Spinal cord (tissue), 10 donors: ENCODE measurements around the gene OSER1. TPM values are rescaled to one million over a fixed set of nuclear protein-coding genes. Genes with fewer than 3 reads are reported as not detected.
"Not testable (repeated sequence)": the region's sequence is repeated elsewhere in the genome, so short reads cannot be mapped to it uniquely, and the experiment has no call there.

Source experiments
- DNase-seq, 6 donors: peaks; one replicate each; pipeline versions ENCODE4 v3.0.0 to v3.0.0-alpha.2; 2013 to 2015; ENCODE audit warnings: low spot score in 6 of 6, low read depth in 4 of 6
- H3K27ac ChIP-seq: one replicate; pipeline ENCODE4 v1.5.1; 2013; ENCODE audit warnings: low read depth, low read length, control low read depth
- H3K27me3 ChIP-seq: one replicate; pipeline ENCODE4 v1.6.1; 2013; ENCODE audit warnings: low read length; ENCODE audit not compliant: control insufficient read depth, insufficient read depth
- H3K36me3 ChIP-seq: one replicate; pipeline ENCODE4 v1.6.1; 2013; ENCODE audit warnings: low read length; ENCODE audit not compliant: control insufficient read depth, insufficient read depth
- H3K4me1 ChIP-seq: one replicate; pipeline ENCODE4 v1.6.1; 2013; ENCODE audit warnings: low read length; ENCODE audit not compliant: control insufficient read depth, insufficient read depth
- H3K4me3 ChIP-seq: one replicate; pipeline ENCODE4 v1.5.1; 2013; ENCODE audit warnings: low read depth, low read length, control low read depth
- H3K9me3 ChIP-seq: one replicate; pipeline ENCODE4 v1.6.1; 2013; ENCODE audit warnings: low read length; ENCODE audit not compliant: control insufficient read depth, insufficient read depth
- WGBS: methylation state at CpG from one replicate; pipeline ENCODE4 v1.1.5; 2013; ENCODE audit warnings: missing lambda C conversion rate; ENCODE audit not compliant: insufficient coverage; 5-methylcytosine and 5-hydroxymethylcytosine counted together
- polyA plus RNA-seq, 2 donors: library from polyadenylated mRNA; unstranded; fragments of 120-200 nt; gene quantifications; one replicate each; pipeline ENCODE4 v1.2.1, GENCODE V29; 2013; ENCODE audit not compliant: insufficient read length in 2 of 2
- total RNA-seq, 2 donors: library from RNA; depleted of rRNA in 1 of 2; stranded (reverse); fragments of 120-200 nt in 1 of 2; fragments of >200 nt in 1 of 2; gene quantifications; one replicate each; pipeline versions ENCODE4 v1.2.3 to v1.2.4, GENCODE V29; 2013 to 2014
- donor health status: healthy.

The OSER1 gene
- total and polyA plus RNA-seq, 4 donors: 31.4 to 38.1 (median 34.6) TPM

DNA sequence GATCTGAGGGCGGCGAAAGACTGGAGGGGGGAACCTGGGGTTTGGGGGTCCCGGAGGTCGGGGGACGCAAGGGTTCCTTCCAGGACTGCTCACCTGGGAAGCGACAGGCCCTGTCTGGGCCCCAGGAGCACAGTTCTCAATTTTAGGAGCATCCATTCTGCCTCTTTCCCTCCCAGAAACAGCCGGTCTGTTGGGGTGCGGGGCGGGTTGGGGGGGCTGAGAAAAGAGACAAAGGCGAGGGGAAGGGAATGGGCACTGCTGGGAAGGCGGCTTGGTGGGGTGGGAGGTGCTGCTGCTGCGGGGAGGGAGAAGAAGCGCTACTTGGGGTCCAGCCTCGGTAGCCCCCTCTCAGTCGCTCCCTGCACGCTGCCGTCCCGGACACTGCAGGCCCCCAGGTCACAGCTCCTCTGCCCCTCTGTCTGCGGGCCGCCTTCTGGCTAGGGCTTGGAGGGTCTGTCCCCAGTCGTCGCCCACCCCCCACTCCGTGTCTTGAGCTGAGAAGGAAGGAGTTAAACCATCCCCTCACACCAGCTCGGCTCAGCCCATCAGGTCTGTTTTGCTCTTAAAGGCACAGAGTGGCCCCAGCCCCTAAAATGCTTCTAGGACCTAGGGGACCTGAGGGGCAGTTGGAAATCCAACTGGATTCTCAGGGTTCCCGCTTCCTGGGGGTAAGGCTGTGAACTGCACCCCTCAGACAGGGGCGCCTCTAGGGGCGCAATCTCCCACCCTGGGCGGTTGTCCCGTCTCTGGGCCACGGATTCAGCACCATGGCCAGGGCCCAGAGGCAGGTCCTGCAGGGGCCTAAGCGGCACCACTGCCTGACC lies 37.2 kb upstream of the OSER1 start:
- peak overlapping the region; percentile 42 for H3K27ac ChIP-seq
- H3K36me3 ChIP-seq: peaks cover 5% of the 10 kb centered on the region
- H3K4me3 ChIP-seq: peak overlapping the region; percentile 62
- H3K9me3 ChIP-seq: no peaks in the 10 kb centered on the region
- 2% methylated on average over 23 of the region's 31 CpGs for WGBS
- H3K27me3 ChIP-seq: no peaks in the 10 kb centered on the region
- DNase-seq: peak in 5 of 6 donors; percentile 28 to 83 (median 35)
- H3K4me1 ChIP-seq: peaks cover 19% of the 10 kb centered on the region

DNA sequence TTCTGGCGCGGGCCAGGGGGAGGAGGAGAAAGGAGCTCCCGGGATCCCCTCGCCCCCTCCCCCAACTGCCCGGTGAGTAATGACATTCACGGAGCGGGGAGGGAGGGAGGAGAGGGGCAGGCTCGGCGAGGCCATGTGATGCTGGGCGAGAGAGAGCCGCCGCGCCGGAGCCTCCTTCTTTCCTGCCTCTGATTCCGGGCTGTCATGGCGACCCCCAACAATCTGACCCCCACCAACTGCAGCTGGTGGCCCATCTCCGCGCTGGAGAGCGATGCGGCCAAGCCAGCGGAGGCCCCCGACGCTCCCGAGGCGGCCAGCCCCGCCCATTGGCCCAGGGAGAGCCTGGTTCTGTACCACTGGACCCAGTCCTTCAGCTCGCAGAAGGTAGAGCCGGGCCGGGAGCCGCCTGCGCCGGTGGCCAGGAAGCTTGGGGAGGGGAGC lies 36.6 kb upstream of the OSER1 start, which contains the start of gene GDAP1L1:
TSS of gene GDAP1L1 (plus strand) at position 178 of the 441 bp plus-strand sequence. CDS start at position 205, 27 bp downstream.
- Histone ChIP-seq H3K4me3 (peak within 1 kb of the TSS; percentile 62), H3K27me3 (no peaks in the 10 kb centered on the region), H3K27ac (peak within 1 kb of the TSS; percentile 42), H3K4me1 (peaks cover 19% of the 10 kb centered on the region), H3K9me3 (no peaks in the 10 kb centered on the region), H3K36me3 (peaks cover 5% of the 10 kb centered on the region)
- DNase-seq: peak; percentile 24 to 94 (median 63)
- WGBS: under 1% methylated on average over 27 of the region's 32 CpGs

DNA sequence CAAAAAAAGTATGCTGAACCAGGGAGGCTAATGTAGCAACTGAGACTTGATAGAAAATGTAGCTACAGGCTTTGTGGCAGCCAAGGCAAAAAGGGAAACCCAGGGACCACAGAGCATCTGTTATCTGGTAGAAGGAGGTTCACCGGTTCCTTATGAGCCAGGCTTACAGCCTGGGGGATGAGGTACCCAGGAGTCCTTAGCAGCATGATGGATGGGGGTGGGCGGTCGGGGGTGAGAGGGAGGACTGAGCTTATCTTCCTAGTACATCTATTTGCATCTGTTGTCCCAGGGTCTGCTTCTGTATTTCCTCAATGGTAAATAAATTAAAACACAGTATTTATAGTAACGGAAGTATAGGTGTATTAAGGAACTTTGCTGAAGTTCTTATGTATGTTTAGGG lies 35.4 kb upstream of the OSER1 start:
- WGBS: no CpG with 5 or more reads among the region's 4 CpGs
- no peak for DNase-seq

DNA sequence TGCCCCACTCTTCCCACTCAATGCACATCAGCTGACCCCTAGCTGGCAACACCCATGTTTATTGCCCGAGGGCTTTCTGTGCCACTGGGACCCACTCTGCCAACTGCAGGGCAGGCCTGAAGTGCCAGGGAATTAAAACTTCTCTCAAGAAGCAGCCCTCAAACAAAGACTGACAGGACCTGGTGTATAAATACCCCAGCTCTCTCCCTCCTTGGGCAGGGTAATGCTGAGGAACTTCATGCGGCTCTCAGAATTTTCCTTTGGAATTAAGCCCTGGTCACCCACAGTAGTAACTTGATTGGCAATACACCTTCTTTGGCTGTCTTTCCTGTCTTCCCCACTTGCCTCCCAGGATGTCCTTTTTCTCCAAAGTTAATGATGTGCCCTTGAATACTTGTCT lies 31.2 kb upstream of the OSER1 start:
- WGBS: 92% methylated on average over 2 of the region's 2 CpGs

More for the DNA sequence above, 35.4 kb upstream of the OSER1 start:
- Histone ChIP-seq H3K4me1 (peaks cover 14% of the 10 kb centered on the region), H3K9me3 (no peaks in the 10 kb centered on the region), H3K27me3 (no peaks in the 10 kb centered on the region), H3K36me3 (no peaks in the 10 kb centered on the region), H3K27ac (no peak overlapping the region), H3K4me3 (no peak overlapping the region)

DNA sequence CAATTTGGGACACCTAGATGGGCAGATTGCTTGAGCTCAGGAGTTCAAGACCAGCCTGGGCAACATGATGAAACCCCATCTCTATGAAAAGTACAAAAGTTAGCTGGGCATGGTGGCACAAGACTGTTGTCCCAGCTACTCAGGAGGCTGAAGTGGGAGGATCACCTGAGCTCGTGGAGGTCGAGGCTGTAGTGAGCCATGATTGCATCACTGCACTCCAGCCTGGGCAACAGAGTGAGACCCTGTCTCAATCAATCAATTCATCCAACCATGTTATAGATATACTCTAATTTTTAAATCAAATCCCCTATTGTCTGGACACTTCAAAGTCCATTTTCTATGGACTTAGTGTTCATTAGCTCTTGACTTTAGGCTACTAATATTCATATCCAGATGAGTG lies 26.3 kb upstream of the OSER1 start:
- H3K36me3 ChIP-seq, H3K27me3 ChIP-seq, H3K9me3 ChIP-seq, H3K27ac ChIP-seq, DNase-seq, H3K4me3 ChIP-seq, H3K4me1 ChIP-seq: not testable (repeated sequence)
- 84% methylated on average over 2 of the region's 2 CpGs for WGBS

More for the DNA sequence above, 31.2 kb upstream of the OSER1 start:
- Histone ChIP-seq H3K9me3 (no peaks in the 10 kb centered on the region), H3K4me3 (no peak overlapping the region), H3K36me3 (no peaks in the 10 kb centered on the region), H3K4me1 (peaks cover under 1% of the 10 kb centered on the region), H3K27ac (no peak overlapping the region), H3K27me3 (no peaks in the 10 kb centered on the region)
- DNase-seq: no peak

DNA sequence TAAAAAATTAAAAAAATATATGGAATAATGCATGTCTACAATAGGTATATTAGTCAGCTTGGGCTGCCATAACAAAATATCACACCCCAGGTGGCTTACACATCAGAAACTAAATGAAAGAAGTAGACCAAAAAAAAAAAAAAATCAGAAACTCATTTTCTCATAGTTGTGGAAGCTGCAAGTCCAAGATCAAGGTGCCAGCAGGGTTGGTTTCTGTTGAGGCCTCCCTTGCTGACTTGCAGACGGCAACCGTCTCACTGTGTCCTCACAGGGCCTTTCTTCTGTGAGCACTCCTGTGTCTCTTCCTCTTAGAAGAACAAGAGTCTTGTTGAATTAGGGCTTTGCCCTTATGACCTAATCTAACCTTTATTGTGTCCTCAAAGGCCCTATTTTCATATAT lies 25.1 kb upstream of the OSER1 start:
- Histone ChIP-seq H3K9me3 (no peaks in the 10 kb centered on the region), H3K36me3 (no peaks in the 10 kb centered on the region), H3K4me1 (no peaks in the 10 kb centered on the region), H3K4me3 (no peak overlapping the region), H3K27ac (no peak overlapping the region), H3K27me3 (no peaks in the 10 kb centered on the region)
- no peak for DNase-seq
- WGBS: 100% methylated on average over 2 of the region's 2 CpGs

DNA sequence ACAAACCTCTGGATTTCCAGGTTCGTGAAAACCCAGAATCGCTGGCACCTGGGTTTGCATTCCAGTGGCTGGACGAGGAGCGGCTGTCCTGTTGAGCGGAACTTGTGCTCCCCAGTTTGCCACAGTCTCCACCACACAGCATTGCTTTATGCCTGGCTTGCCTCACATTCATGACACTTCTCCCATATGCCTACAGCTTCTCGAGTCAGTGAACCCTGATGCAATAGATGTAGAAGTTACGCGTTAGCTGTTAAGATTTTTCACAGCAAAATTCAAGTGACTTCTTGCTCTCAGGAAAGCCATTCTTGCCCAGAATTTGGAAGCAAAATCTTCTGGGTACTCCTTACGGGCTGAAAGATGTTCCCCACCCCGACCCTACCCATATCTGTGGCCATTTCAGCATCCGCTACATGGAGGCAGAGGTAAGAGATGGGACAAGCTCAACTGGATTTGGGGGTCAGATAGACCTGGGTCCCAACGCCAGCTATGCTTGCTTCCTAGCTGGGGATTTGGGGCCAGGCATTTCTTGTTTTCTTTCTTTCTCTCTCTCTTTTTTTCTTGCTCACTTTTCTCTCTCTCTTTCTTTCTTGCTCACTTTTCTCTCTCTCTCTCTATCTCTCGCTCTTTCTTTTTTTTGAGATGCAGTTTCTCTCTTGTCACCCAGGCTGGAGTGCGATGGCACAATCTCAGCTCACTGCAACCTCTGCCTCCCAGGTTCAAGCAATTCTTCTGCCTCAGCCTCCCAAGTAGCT lies 24.2 kb upstream of the OSER1 start:
- H3K27ac ChIP-seq: no peak overlapping the region
- no peaks in the 10 kb centered on the region for H3K4me1 ChIP-seq
- H3K4me3 ChIP-seq: no peak overlapping the region
- H3K9me3 ChIP-seq: no peaks in the 10 kb centered on the region
- no peaks in the 10 kb centered on the region for H3K27me3 ChIP-seq
- no peaks in the 10 kb centered on the region for H3K36me3 ChIP-seq
- no peak for DNase-seq
- 98% methylated on average over 12 of the region's 14 CpGs for WGBS

DNA sequence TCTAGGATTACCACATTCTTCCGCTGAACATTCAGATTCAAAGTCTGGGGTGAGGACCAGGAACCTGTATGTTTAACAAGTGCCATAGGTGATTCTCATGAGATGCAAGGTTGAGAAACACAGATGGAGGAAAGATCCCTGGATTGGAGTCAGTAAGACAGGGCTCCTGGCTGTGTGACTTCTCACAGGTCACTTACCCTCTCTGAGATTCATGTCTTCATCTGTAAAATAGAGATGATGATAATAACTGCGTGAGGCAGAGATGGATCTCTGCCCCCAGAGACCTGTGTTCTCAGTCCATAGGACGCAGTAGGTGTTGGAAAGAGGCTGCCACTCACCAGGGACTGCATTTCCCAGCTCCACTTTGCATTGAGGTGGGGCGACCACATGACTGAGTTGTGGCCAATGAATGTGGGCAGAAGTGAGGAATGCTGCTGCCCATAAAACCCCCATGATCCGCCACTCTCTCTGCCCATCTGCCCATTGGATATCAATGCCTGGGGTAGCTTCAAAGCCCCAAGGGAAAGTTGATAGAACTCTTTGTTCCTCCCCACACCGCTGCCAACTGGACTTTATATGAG lies 23.0 kb upstream of the OSER1 start:
- Histone ChIP-seq H3K27ac (no peak overlapping the region), H3K27me3 (no peaks in the 10 kb centered on the region), H3K4me1 (no peaks in the 10 kb centered on the region), H3K4me3 (no peak overlapping the region), H3K9me3 (no peaks in the 10 kb centered on the region), H3K36me3 (no peaks in the 10 kb centered on the region)
- no CpG with 5 or more reads among the region's 6 CpGs for WGBS
- DNase-seq: no peak

DNA sequence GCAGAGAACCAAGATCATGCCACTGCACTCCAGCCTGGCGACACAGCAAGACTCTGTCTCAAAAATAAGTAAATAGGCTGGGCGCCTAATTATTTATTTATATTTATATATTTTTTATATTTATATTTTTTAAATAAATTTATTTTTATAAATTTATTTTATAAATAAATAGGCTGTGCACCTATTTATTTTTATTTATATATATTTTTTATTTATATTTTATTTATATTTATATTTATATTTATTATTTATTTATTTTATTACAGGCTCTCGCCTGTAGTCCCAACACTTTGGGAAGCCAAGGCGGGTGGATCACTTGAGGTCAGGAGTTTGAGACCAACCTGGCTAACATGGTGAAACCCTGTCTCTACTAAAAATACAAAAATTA lies 21.9 kb upstream of the OSER1 start:
- H3K4me3 ChIP-seq, H3K4me1 ChIP-seq, H3K36me3 ChIP-seq, H3K27me3 ChIP-seq, DNase-seq, H3K9me3 ChIP-seq, H3K27ac ChIP-seq: not testable (repeated sequence)
- no CpG with 5 or more reads among the region's 4 CpGs for WGBS
